GM10847 (cell line): ENCODE data around the gene ENO1.

Experiments
- POLR2A ChIP-seq: IDR thresholded peaks from 2 replicates; pipeline ENCODE4 v1.6.1; 2011; ENCODE audit not compliant: insufficient read length; ENCODE audit errors: extremely low read depth

ENO1 gene

GRCh38 chr1:8823295-8823664 lies 55.2 kb downstream of the ENO1 start:
- TF ChIP-seq POLR2A: no peak

GRCh38 chr1:8822373-8823294 lies 55.9 kb downstream of the ENO1 start:
- TF ChIP-seq POLR2A: no peak

GRCh38 chr1:8821084-8821483 lies 57.4 kb downstream of the ENO1 start:
- TF ChIP-seq POLR2A: no peak

- no peak for TF ChIP-seq POLR2A
Observed at GRCh38 chr1:8818325-8818775, 60.1 kb downstream of the ENO1 start.

GRCh38 chr1:8817412-8818324 lies 60.8 kb downstream of the ENO1 start, which contains the start of gene RERE:
Gene RERE (minus strand): TSS chr1:8817640.
- TF ChIP-seq POLR2A: peak; percentile 87

- TF ChIP-seq POLR2A: no peak
Observed at GRCh38 chr1:8816831-8817411, 61.6 kb downstream of the ENO1 start.

GRCh38 chr1:8816264-8816663 lies 62.2 kb downstream of the ENO1 start:
- TF ChIP-seq POLR2A: no peak

- no peak for TF ChIP-seq POLR2A
Observed at GRCh38 chr1:8815582-8816151, 62.8 kb downstream of the ENO1 start.

GRCh38 chr1:8814865-8815264 lies 63.6 kb downstream of the ENO1 start:
- no peak for TF ChIP-seq POLR2A

- no peak for TF ChIP-seq POLR2A
Observed at GRCh38 chr1:8813991-8814390, 64.5 kb downstream of the ENO1 start.

- TF ChIP-seq POLR2A: no peak
Observed at GRCh38 chr1:8813016-8813763, 65.3 kb downstream of the ENO1 start.

GRCh38 chr1:8812081-8812480 lies 66.4 kb downstream of the ENO1 start:
- TF ChIP-seq POLR2A: no peak
